SU-DHL-6 (cell line): ENCODE measurements around the gene UBE3C.
"Not testable (repeated sequence)": the region's sequence is repeated elsewhere in the genome, so short reads cannot be mapped to it uniquely, and the experiment has no call there.

Experiments
- EZH2phosphoT487 ChIP-seq: fragments of 200-600 bp; sonication (generic), shearing (Covaris generic); conservative IDR thresholded peaks from 2 replicates; pipeline ENCODE4 v1.6.1; 2018; ENCODE audit warnings: mild to moderate bottlenecking, antibody characterized with exemption, low read length, moderate library complexity, mixed read lengths
- TF ChIP-seq, protein P1 (sequence below): fragments of 200-600 bp; sonication (generic); IDR thresholded peaks from one replicate; pipeline ENCODE4 v1.5.1; 2017; ENCODE audit warnings: antibody characterized with exemption, mild to moderate bottlenecking, low read length, moderate library complexity; ENCODE audit not compliant: insufficient read depth, poor library complexity, severe bottlenecking

DNA sequence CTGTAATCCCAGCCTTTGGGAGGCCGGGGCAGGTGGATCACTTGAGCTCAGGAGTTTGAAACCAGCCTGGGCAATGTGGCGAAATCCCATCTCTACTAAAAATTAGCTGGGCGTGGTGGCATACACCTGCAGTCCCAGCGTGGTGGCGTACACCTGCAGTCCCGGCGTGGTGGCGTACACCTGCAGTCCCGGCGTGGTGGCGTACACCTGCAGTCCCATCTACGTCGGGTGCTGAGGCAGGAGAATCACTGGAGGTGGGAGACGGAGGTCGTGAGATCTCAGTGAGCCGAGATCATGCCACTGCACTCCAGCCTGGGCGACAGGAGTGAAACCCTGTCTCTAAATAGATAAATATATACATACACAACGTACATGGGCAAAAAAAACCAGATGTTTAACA is 116.1 kb downstream of the UBE3C start:
- TF ChIP-seq, protein P1, sequence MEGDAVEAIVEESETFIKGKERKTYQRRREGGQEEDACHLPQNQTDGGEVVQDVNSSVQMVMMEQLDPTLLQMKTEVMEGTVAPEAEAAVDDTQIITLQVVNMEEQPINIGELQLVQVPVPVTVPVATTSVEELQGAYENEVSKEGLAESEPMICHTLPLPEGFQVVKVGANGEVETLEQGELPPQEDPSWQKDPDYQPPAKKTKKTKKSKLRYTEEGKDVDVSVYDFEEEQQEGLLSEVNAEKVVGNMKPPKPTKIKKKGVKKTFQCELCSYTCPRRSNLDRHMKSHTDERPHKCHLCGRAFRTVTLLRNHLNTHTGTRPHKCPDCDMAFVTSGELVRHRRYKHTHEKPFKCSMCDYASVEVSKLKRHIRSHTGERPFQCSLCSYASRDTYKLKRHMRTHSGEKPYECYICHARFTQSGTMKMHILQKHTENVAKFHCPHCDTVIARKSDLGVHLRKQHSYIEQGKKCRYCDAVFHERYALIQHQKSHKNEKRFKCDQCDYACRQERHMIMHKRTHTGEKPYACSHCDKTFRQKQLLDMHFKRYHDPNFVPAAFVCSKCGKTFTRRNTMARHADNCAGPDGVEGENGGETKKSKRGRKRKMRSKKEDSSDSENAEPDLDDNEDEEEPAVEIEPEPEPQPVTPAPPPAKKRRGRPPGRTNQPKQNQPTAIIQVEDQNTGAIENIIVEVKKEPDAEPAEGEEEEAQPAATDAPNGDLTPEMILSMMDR = not testable (repeated sequence)
- TF ChIP-seq EZH2phosphoT487 = not testable (repeated sequence)
